VCaP (cell line): ENCODE measurements around the gene PIK3R5.

Source experiments
- H3K27ac ChIP-seq: fragments of 450-650 bp; 2 replicates; pipeline ENCODE4 v1.5.1; 2017
- CTCF ChIP-seq: fragments of 450-650 bp; conservative IDR thresholded peaks from 2 replicates; pipeline ENCODE4 v1.5.1; 2017; ENCODE audit warnings: mild to moderate bottlenecking, moderate library complexity

PIK3R5 gene

GRCh38 chr17:8956465-8956902 is 9.0 kb downstream of the PIK3R5 start:
- TF ChIP-seq CTCF = no peak
- H3K27ac ChIP-seq = no peak overlapping the region

- H3K27ac ChIP-seq = no peak overlapping the region
Observed at GRCh38 chr17:8955021-8955959, 10.2 kb downstream of the PIK3R5 start.

GRCh38 chr17:8954339-8954738 is 11.2 kb downstream of the PIK3R5 start:
- no peak overlapping the region for H3K27ac ChIP-seq
- TF ChIP-seq CTCF = no peak

More at GRCh38 chr17:8955021-8955959, 10.2 kb downstream of the PIK3R5 start:
- no peak for TF ChIP-seq CTCF

GRCh38 chr17:8953156-8953885 is 12.2 kb downstream of the PIK3R5 start:
- no peak overlapping the region for H3K27ac ChIP-seq
- no peak for TF ChIP-seq CTCF

- no peak overlapping the region for H3K27ac ChIP-seq
Observed at GRCh38 chr17:8952191-8952590, 13.3 kb downstream of the PIK3R5 start.

GRCh38 chr17:8951206-8951605 is 14.3 kb downstream of the PIK3R5 start:
- H3K27ac ChIP-seq = no peak overlapping the region
- TF ChIP-seq CTCF = no peak

More at GRCh38 chr17:8952191-8952590, 13.3 kb downstream of the PIK3R5 start:
- TF ChIP-seq CTCF = no peak

- H3K27ac ChIP-seq = no peak overlapping the region
- no peak for TF ChIP-seq CTCF
Observed at GRCh38 chr17:8949061-8949661, 16.3 kb downstream of the PIK3R5 start.
